Stimulated activated CD8-positive, alpha-beta memory T cell treated with anti-CD3 and anti-CD28 coated beads, Interleukin-4, amount 100 ng/mL, for 1 hour (primary cell): ENCODE data around the gene LRCH1.
"Not testable (repeated sequence)": the region's sequence is repeated elsewhere in the genome, so short reads cannot be mapped to it uniquely, and the experiment has no call there.

Experiments
- DNase-seq, 2 donors: peaks; one replicate each; pipeline ENCODE4 v3.0.0-alpha.2; 2020; ENCODE audit warnings: low read depth in 2 of 2, low spot score in 1 of 2

LRCH1 gene

GRCh38 chr13:46747031-46747820 is 194.3 kb downstream of the LRCH1 start:
- no peak for DNase-seq

- DNase-seq, result no peak
These were observed 195.3 kb downstream of the LRCH1 start for GRCh38 chr13:46748300-46748699.

- no peak for DNase-seq
These were observed 197.0 kb downstream of the LRCH1 start for GRCh38 chr13:46749951-46750350.

- peak; percentile 8 to 26 for DNase-seq
These were observed 199.1 kb downstream of the LRCH1 start for GRCh38 chr13:46751811-46752635.

GRCh38 chr13:46753137-46753536 is 200.2 kb downstream of the LRCH1 start:
- no peak for DNase-seq

- no peak for DNase-seq
These were observed 200.9 kb downstream of the LRCH1 start for GRCh38 chr13:46753917-46754316.

GRCh38 chr13:46754812-46755211 is 201.8 kb downstream of the LRCH1 start:
- no peak for DNase-seq

GRCh38 chr13:46755508-46755907 is 202.5 kb downstream of the LRCH1 start:
- not testable (repeated sequence) for DNase-seq

- DNase-seq, result no peak
These were observed 204.0 kb downstream of the LRCH1 start for GRCh38 chr13:46756977-46757376.

- no peak for DNase-seq
These were observed 204.7 kb downstream of the LRCH1 start for GRCh38 chr13:46757640-46758039.

GRCh38 chr13:46759846-46760245 is 206.9 kb downstream of the LRCH1 start:
- no peak for DNase-seq

GRCh38 chr13:46761174-46761573 is 208.2 kb downstream of the LRCH1 start:
- no peak for DNase-seq

GRCh38 chr13:46761866-46762265 is 208.9 kb downstream of the LRCH1 start:
- no peak for DNase-seq

GRCh38 chr13:46769925-46770324 is 217.0 kb downstream of the LRCH1 start:
- not testable (repeated sequence) for DNase-seq

- DNase-seq, result no peak
These were observed 218.7 kb downstream of the LRCH1 start for GRCh38 chr13:46771693-46772092.

GRCh38 chr13:46773541-46773940 is 220.6 kb downstream of the LRCH1 start:
- DNase-seq, result no peak

GRCh38 chr13:46775385-46776107 is 222.6 kb downstream of the LRCH1 start:
- DNase-seq, result no peak

- DNase-seq, result no peak
These were observed 225.1 kb downstream of the LRCH1 start for GRCh38 chr13:46778095-46778494.

GRCh38 chr13:46778890-46779289 is 225.9 kb downstream of the LRCH1 start:
- no peak for DNase-seq

GRCh38 chr13:46782066-46782465 is 229.1 kb downstream of the LRCH1 start:
- DNase-seq, result no peak

- DNase-seq, result no peak
These were observed 229.7 kb downstream of the LRCH1 start for GRCh38 chr13:46782691-46783090.

- DNase-seq, result no peak
These were observed 230.5 kb downstream of the LRCH1 start for GRCh38 chr13:46783504-46783903.
